NT2/D1 (cell line): ENCODE data around the gene TANC1.

Experiments used
- SUZ12 ChIP-seq: IDR thresholded peaks from 2 replicates; pipeline ENCODE4 v1.6.1; 2011; ENCODE audit not compliant: insufficient read length, insufficient read depth; ENCODE audit errors: extremely low read depth
- YY1 ChIP-seq: IDR thresholded peaks from 2 replicates; pipeline ENCODE4 v1.6.1; 2011; ENCODE audit not compliant: insufficient read length, insufficient read depth

DNA sequence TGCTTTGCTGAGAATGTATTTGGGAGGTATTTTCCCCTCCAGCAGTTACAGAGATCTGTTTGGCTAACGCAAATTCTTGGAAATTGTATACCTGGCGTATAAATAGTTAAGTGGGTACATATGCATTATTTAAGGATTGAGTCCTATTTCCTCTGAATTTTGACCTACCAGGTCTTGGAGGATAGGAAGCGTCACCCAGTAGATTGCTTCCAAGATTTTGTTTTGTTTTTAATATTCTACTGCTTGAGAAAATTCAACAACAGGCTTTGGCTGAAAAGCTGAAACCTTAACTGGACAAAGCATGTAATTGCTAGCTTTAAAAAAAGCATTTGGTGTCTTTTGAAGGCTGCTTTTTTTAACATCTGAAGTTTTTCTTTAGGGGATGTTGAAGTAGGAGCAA lies 168.0 kb downstream of the TANC1 start:
- no peak for TF ChIP-seq YY1
- TF ChIP-seq SUZ12: no peak
